ENCODE measurements around the gene MLC1.

The MLC1 gene

GRCh38 chr22:50051930-50052329, 33.3 kb downstream of the MLC1 start:
- Histone ChIP-seq H3K36me3 (ENCODE audit: control insufficient read depth, insufficient read depth, low read length) (no peaks in the 10 kb centered on the region), H3K79me2 (no peaks in the 10 kb centered on the region), H3K27me3 (ENCODE audit: control insufficient read depth, insufficient read depth, low read length) (no peaks in the 10 kb centered on the region), H3K27ac (no peak overlapping the region), H2AFZ (no peak overlapping the region), H3K9ac (no peak overlapping the region), H3K9me3 (ENCODE audit: control insufficient read depth, low read length) (no peaks in the 10 kb centered on the region), H3K4me3 (ENCODE audit: low read depth, low read length) (no peak overlapping the region), H3K4me2 (ENCODE audit: low read length) (no peak overlapping the region), H3K4me1 (no peaks in the 10 kb centered on the region)
- no peak for TF ChIP-seq CTCF (IDR thresholded peaks at IDR 0.05)

- no peak for TF ChIP-seq CTCF (IDR thresholded peaks at IDR 0.05)
- Histone ChIP-seq H3K27me3 (ENCODE audit: control insufficient read depth, insufficient read depth, low read length) (no peaks in the 10 kb centered on the region), H3K4me3 (ENCODE audit: low read depth, low read length) (no peak overlapping the region), H3K9ac (no peak overlapping the region), H3K27ac (no peak overlapping the region), H3K36me3 (ENCODE audit: control insufficient read depth, insufficient read depth, low read length) (no peaks in the 10 kb centered on the region), H2AFZ (no peak overlapping the region), H3K4me1 (no peaks in the 10 kb centered on the region), H3K9me3 (ENCODE audit: control insufficient read depth, low read length) (no peaks in the 10 kb centered on the region), H3K4me2 (ENCODE audit: low read length) (no peak overlapping the region), H3K79me2 (no peaks in the 10 kb centered on the region)
Observed at GRCh38 chr22:50049299-50050195, 35.7 kb downstream of the MLC1 start.

GRCh38 chr22:50048836-50049235, 36.4 kb downstream of the MLC1 start:
- no peak overlapping the region for H3K9ac ChIP-seq
- H3K4me2 ChIP-seq (ENCODE audit: low read length), result no peak overlapping the region
- no peak overlapping the region for H2AFZ ChIP-seq
- no peak overlapping the region for H3K4me3 ChIP-seq (ENCODE audit: low read depth, low read length)
- H3K36me3 ChIP-seq (ENCODE audit: control insufficient read depth, insufficient read depth, low read length), result no peaks in the 10 kb centered on the region
- H3K27ac ChIP-seq, result no peak overlapping the region
- H3K27me3 ChIP-seq (ENCODE audit: control insufficient read depth, insufficient read depth, low read length), result no peaks in the 10 kb centered on the region
- no peaks in the 10 kb centered on the region for H3K9me3 ChIP-seq (ENCODE audit: control insufficient read depth, low read length)
- TF ChIP-seq CTCF (IDR thresholded peaks at IDR 0.05), result no peak
- no peaks in the 10 kb centered on the region for H3K4me1 ChIP-seq
- no peaks in the 10 kb centered on the region for H3K79me2 ChIP-seq

- no peak overlapping the region for H3K9ac ChIP-seq
- H3K27ac ChIP-seq, result no peak overlapping the region
- no peak overlapping the region for H2AFZ ChIP-seq
- no peaks in the 10 kb centered on the region for H3K79me2 ChIP-seq
- H3K4me1 ChIP-seq, result no peaks in the 10 kb centered on the region
- H3K4me3 ChIP-seq (ENCODE audit: low read depth, low read length), result no peak overlapping the region
- no peak overlapping the region for H3K4me2 ChIP-seq (ENCODE audit: low read length)
- H3K36me3 ChIP-seq (ENCODE audit: control insufficient read depth, insufficient read depth, low read length), result no peaks in the 10 kb centered on the region
- H3K27me3 ChIP-seq (ENCODE audit: control insufficient read depth, insufficient read depth, low read length), result no peaks in the 10 kb centered on the region
- no peaks in the 10 kb centered on the region for H3K9me3 ChIP-seq (ENCODE audit: control insufficient read depth, low read length)
- TF ChIP-seq CTCF (IDR thresholded peaks at IDR 0.05), result no peak
Observed at GRCh38 chr22:50048061-50048765, 37.0 kb downstream of the MLC1 start.
